ENCODE data around the gene AP3M1. TPM values are rescaled to one million over a fixed set of nuclear protein-coding genes. Genes with fewer than 3 reads are reported as not detected.
"Not testable (repeated sequence)": the region's sequence is repeated elsewhere in the genome, so short reads cannot be mapped to it uniquely, and the experiment has no call there.

The AP3M1 gene
- total RNA-seq, 1 donor from 2014 or later, result 46.0 TPM

DNA sequence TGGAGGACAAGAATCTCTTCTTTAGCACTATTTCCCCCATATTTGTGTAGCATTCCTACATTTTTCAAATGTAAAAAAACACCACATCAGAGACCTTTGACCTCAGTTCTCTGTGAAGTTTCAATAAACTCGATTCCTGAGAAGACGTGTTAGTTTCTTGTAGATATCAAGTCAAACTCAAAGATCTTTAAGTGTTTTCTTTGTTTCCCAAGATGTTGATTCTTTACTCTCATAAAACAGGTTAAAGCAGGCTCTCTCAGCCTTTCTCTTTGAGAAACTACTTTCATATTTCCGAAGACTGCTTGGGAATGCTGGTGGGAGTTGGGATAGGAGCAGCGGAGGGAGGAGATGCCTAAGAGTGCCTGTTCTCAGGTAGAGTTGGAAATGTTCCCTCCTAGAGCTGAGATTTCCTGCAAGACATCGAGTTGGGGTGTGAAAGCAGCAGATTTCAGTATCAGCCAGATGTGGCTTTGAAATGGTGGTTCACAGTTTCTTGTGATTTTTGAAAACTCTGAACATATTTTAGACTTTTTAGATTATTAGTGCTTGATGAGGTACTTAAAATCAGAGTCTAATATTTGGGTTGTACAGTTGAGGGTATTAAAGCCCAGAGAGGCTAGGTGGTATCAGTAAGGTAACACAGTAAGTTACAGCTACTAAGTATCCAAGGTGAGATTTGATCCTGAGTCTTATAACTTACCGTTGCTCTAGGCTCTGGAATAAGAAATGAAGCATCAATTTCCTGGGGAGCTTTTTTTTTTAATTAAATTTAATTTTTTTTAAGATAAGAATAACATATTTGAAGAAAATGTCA, 14.3 kb upstream of the AP3M1 start:
- intact Hi-C loops (cut with micrococcal nuclease), result no loop called here

DNA sequence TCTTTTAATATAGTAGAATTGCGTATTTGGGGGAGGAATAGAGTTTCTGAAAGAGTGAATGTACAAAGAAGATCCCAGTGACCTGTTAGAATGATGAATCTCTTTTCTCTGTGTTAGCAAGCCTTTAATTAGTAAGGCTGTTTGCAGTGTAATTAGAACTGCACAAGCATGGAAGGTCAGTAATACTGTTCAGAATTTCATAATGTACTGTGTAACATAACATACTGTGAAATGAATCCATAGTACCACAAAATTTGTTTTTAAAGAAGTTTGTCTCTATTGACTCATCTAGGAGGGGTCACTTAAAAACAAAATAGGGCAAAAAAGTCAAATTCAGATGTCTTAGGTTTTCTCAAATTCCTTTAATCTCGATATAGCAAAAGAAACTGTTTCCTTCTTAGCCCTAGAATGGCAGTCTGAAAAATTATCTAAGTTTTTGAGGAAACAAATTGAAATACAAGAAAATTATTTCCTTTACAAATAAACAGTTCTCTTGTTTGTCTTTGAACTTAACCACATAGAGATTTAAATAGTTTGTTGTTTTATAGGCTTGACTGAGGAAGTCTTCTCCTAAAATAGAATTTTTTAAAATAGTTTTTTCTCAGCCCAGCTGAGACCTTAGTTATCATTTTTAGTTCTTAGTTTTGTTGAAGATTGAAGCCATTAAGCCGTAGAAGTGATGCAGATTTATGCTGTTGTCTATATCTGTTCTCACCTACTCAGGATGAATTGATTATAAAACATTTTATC, 12.9 kb upstream of the AP3M1 start:
- intact Hi-C loops (cut with micrococcal nuclease), result no loop called here

DNA sequence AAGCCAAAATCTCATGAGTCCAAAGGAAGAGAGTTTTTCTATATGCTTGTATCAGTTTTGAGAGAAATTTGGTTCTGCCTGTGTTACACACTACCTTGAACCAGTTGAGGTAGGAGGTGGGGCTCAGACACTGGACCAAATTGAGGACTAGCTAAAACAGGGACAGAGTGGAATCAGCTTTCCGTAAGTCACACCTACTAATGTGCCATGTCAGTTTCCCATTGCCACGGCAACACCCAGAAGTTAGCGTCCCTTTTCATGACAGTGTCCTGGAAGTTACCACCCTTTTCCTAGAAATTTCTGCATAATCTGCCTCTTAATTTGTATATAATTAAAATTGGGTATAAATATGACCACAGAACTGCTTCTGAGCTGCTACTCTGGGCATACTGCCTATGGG, 9.4 kb upstream of the AP3M1 start:
- intact Hi-C loops (cut with micrococcal nuclease), result no loop called here

DNA sequence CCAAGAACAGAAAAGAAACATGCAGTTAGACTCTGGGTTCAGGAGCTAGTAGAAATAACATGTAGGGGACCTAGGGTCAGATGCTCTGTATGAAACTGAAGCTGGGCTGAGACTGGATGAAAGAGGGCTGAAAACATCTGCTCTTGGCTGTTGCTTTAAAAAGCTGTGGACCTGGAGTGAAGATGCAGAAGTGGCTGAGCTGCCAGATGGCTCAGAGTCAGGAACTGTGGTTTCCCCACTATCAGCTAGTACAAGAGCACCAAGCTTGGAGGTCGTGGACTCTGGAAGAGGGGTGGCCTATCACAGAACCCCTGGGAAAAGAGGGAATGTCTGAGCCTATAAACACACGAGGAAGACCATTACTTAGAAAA, 6.3 kb upstream of the AP3M1 start:
- intact Hi-C loops (cut with micrococcal nuclease), result no loop called here

DNA sequence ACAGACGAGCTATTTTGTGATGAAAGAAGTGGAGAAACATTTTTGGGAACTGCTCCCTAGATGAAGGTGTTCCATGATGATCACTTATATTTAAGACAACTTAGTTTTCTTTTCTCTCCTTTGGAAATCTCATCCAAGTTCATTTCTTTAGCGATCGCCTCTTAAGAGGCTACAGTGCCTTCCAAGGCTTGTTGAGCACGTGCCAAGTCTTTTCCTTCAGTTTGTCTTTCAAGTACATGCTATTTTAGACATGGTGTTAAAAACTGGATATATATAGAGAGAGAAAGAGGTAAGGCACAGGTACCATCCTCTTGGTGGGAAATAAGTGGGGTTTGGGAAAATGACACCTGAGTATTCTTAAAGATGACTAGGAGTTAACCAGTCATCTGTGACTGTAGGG, 3.0 kb upstream of the AP3M1 start:
- intact Hi-C loops (cut with micrococcal nuclease), result loop anchor here (5.0 kb wide), 2 partner anchors 39 to 156 kb away; partner anchors contain the start of gene VCL

GRCh38 chr10:74153123-74153522, 2.5 kb upstream of the AP3M1 start:
- intact Hi-C loops (cut with micrococcal nuclease), result loop anchor here (5.0 kb wide), 2 partner anchors 39 to 156 kb away; partner anchors contain the start of gene VCL

- intact Hi-C loops (cut with micrococcal nuclease), result loop anchor here (1.0 to 5.0 kb wide), 10 partner anchors 24 to 1083 kb away; partner anchors contain the start of genes COMTD1, KAT6B, SAMD8 and VCL
Measured at GRCh38 chr10:74151879-74152722, 1.5 kb upstream of the AP3M1 start.

GRCh38 chr10:74150990-74151878, 606 bp upstream of the AP3M1 start, which contains the start of gene ADK:
ADK (plus strand) TSS chr10:74151221; CDS start chr10:74151279, 58 bp downstream.
- intact Hi-C loops (cut with micrococcal nuclease), result loop anchor here (1.0 to 5.0 kb wide), 10 partner anchors 25 to 1084 kb away; partner anchors contain the start of genes COMTD1, KAT6B, SAMD8 and VCL

- intact Hi-C loops (cut with micrococcal nuclease), result not testable (repeated sequence)
Measured at GRCh38 chr10:74146980-74147379, 3.6 kb downstream of the AP3M1 start.

DNA sequence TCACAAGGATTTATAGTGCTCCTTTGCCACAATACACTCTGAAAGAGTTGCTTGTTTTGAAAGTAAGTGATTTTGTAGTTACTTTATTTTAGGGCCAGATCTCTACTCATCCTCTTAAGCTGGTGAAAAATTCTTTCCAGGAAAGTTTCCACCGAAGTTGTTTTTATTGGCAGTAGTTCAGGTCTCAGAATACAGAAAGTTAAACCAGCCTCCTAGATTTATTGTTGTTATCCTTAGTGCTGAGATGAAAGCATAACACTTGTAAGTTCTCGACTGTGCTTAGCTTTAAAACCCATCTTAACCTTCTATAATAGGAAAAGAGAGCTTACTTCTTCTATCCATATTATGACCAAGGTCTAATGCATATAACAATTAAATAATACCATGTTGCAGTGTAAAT, 5.5 kb downstream of the AP3M1 start:
- intact Hi-C loops (cut with micrococcal nuclease), result no loop called here

DNA sequence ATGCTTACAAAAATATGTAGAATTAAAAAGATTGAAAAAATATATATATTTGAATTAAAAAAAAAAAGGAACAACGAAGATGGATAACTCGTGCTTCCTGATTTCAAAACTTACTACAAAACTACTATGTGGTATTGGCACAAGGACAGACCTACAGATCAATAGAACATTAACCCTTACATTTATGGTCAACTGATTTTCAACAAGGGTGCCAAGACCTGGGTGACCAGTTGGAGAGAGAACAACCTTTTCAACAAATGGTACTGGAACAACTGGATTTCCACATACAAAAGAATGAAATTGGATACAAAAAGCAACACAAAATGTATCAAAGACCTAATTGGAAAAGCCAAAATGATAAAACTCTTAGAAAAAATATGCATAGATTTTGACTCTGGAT, 10.1 kb downstream of the AP3M1 start:
- intact Hi-C loops (cut with micrococcal nuclease), result no loop called here

DNA sequence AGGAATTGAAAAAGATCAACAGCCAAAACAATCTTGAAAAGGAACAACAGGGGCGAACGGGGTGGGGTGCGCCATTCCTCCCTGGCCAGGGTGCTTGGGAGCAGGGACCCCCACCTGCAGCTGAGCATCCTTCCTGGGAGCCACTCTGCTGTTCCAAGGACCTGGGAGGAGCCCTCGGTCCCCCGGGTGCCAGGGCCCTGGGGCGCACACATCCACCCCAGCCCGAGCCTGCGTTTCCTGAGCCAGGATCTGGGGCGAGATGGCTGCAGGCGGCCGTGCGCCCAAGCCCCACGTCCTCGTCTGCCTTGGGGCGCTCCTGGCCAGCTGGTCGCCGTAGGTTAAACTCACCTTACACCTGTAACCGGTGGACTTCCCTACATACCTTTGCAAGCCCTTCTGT, 10.6 kb downstream of the AP3M1 start:
- intact Hi-C loops (cut with micrococcal nuclease), result no loop called here

DNA sequence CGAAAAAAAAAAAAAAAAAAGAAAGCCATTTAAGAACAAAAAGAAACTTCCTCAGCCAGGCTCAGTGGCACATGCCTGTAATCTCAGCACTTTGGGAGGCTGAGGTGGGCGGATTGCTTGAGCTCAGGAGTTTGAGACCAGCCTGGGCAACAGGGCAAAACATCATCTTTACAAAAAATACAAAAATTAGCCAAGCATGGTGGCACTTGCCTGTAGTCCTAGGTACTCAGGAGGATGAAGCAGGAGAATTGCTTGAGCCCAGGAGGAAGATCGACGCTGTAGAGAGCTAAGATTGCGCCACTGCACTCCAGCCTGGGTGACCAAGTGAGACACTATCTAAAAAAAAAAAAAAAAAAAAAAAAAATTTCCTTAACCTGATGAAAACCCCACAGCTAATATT, 12.0 kb downstream of the AP3M1 start:
- intact Hi-C loops (cut with micrococcal nuclease), result not testable (repeated sequence)

DNA sequence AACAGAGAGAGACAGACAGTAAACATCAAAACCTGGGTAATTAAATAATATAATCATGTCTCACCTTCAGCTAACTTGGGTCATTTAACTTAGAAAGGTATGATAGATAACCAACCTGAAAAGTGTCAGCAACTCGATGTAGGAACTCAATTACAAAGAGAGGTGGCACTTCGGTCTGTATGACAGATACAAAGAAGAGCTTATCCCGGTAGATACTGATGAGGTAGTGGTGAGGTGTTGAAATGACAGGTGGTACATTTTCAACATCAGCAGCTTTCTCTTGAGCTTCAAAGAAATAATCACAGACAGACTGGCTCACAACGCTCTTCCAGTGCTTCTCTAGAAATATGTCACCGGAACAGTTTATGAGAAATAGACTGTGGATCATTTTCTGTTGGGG, 12.6 kb downstream of the AP3M1 start:
- intact Hi-C loops (cut with micrococcal nuclease), result no loop called here

DNA sequence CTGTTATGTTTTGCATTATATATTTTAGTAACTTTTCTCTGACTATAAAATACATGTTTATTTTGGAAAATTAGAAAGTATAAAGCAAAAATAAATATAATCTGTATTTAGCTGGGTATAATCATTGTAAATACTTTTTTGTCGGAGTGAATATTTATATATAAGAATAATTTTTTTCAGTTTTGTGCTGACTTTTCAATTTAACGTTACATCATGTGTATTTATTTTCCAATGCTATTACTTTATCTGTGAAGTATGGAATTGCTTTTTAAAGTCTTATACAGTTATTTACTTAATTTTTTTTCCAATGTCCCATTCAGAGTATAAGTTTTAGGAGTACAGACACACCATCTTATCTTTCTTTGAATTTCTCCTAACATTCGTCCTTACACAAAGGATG, 15.2 kb downstream of the AP3M1 start:
- intact Hi-C loops (cut with micrococcal nuclease), result no loop called here

DNA sequence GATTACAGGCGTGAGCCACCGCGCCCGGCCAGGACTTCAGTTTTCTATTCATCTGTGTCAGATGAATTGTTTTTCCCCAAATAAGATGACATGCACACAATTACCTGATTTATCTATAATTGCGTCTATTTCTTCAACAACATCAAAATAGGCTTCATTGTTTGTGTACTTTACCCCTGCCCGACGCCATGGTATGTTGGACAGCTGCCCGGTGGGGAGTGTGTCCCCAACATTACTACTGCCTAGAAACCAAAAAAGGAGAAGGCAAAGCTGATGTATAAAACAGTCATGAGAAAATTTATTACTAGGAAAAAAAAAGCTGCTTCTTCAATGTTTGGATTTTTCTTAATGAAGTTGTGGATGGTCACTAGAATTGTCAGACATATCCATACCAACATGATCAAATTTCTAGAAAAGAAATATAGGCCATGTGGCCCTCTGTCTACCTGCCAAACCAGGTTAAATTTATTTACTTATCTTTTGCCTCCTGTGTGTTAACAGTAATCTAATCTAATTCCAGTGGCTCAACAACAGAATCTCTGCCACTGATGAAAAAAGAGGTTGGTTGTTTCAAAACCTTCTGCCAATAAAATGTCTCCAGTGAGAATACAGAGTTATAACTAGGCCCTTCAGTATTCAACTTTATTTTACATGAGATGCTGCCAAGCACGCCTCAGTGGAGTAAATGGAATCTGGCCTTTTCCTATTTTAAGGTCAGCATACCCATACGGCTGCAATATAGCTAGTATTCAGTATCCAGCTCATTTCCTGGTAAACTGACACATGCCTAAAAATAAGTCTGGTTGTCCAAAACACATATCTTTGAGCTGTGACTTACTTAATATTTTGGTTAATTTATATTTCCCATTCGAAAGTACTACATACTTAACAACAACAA, 16.5 kb downstream of the AP3M1 start:
- intact Hi-C loops (cut with micrococcal nuclease), result no loop called here

GRCh38 chr10:74123081-74123480, 27.5 kb downstream of the AP3M1 start:
- intact Hi-C loops (cut with micrococcal nuclease), result loop anchor here (10.0 kb wide), 1 partner anchor 112 kb away; no protein-coding TSS in a partner anchor

GRCh38 chr10:74122060-74122459, 28.6 kb downstream of the AP3M1 start:
- intact Hi-C loops (cut with micrococcal nuclease), result loop anchor here (10.0 kb wide), 1 partner anchor 113 kb away; no protein-coding TSS in a partner anchor

- intact Hi-C loops (cut with micrococcal nuclease), result loop anchor here (10.0 kb wide), 1 partner anchor 113 kb away; no protein-coding TSS in a partner anchor
Measured at GRCh38 chr10:74121368-74121767, 29.3 kb downstream of the AP3M1 start.
